22Rv1 (cell line): ENCODE data around the gene GSG1L.

Source experiments
- H3K27ac ChIP-seq: fragments of 450-650 bp; 2 replicates; pipeline ENCODE4 v1.5.1; 2017
- CTCF ChIP-seq: fragments of 450-650 bp; IDR thresholded peaks from 2 replicates; pipeline ENCODE4 v1.5.1; 2017; ENCODE audit warnings: mild to moderate bottlenecking
- ZFX ChIP-seq: fragments of 450-650 bp; IDR thresholded peaks from 2 replicates; pipeline ENCODE4 v1.6.1; 2017; ENCODE audit warnings: antibody characterized with exemption, borderline replicate concordance

GSG1L gene

GRCh38 chr16:27840311-27841060 is 223.0 kb downstream of the GSG1L start:
- TF ChIP-seq ZFX: no peak
- no peak for TF ChIP-seq CTCF
- H3K27ac ChIP-seq: no peak overlapping the region

- no peak for TF ChIP-seq ZFX
- no peak for TF ChIP-seq CTCF
- no peak overlapping the region for H3K27ac ChIP-seq
Measured at GRCh38 chr16:27839419-27839818, 224.1 kb downstream of the GSG1L start.

- no peak for TF ChIP-seq CTCF
- no peak for TF ChIP-seq ZFX
- no peak overlapping the region for H3K27ac ChIP-seq
Measured at GRCh38 chr16:27838536-27839175, 224.9 kb downstream of the GSG1L start.

GRCh38 chr16:27829975-27830374 is 233.5 kb downstream of the GSG1L start:
- TF ChIP-seq ZFX: no peak
- TF ChIP-seq CTCF: no peak
- no peak overlapping the region for H3K27ac ChIP-seq

GRCh38 chr16:27828671-27829070 is 234.8 kb downstream of the GSG1L start:
- TF ChIP-seq CTCF: no peak
- no peak for TF ChIP-seq ZFX
- no peak overlapping the region for H3K27ac ChIP-seq

- H3K27ac ChIP-seq: no peak overlapping the region
- no peak for TF ChIP-seq ZFX
- TF ChIP-seq CTCF: no peak
Measured at GRCh38 chr16:27827765-27828164, 235.7 kb downstream of the GSG1L start.

- TF ChIP-seq ZFX (no peak), CTCF (no peak)
- no peak overlapping the region for H3K27ac ChIP-seq
Measured at GRCh38 chr16:27826893-27827289, 236.6 kb downstream of the GSG1L start.
